IPS-18a (cell line): ENCODE measurements around the gene SMAD4.
"Not testable (repeated sequence)": the region's sequence is repeated elsewhere in the genome, so short reads cannot be mapped to it uniquely, and the experiment has no call there.

Experiments
- H3K27ac ChIP-seq: one replicate; pipeline ENCODE4 v1.5.1; 2013; ENCODE audit warnings: low read length
- H3K27me3 ChIP-seq: one replicate; pipeline ENCODE4 v1.6.1; 2013; ENCODE audit warnings: mild to moderate bottlenecking, low read length; ENCODE audit not compliant: control insufficient read depth, insufficient read depth
- H3K36me3 ChIP-seq: one replicate; pipeline ENCODE4 v1.6.1; 2013; ENCODE audit warnings: low read depth, low read length; ENCODE audit not compliant: control insufficient read depth
- H3K4me1 ChIP-seq: one replicate; pipeline ENCODE4 v1.6.1; 2013; ENCODE audit warnings: low read depth, low read length; ENCODE audit not compliant: control insufficient read depth
- H3K4me3 ChIP-seq: one replicate; pipeline ENCODE4 v1.5.1; 2013; ENCODE audit warnings: low read length
- H3K9ac ChIP-seq: one replicate; pipeline ENCODE4 v1.6.1; 2013; ENCODE audit warnings: mild to moderate bottlenecking, low read length, moderate library complexity
- H3K9me3 ChIP-seq: one replicate; pipeline ENCODE4 v1.6.1; 2013; ENCODE audit warnings: low read depth, low read length; ENCODE audit not compliant: control insufficient read depth

The SMAD4 gene

GRCh38 chr18:51029694-51030536 is at the start of gene SMAD4:
Gene SMAD4 (plus strand): TSS chr18:51030213. CDS start chr18:51047047, 16,834 bp downstream.
- peak within 1 kb of the TSS; percentile 55 for H3K27ac ChIP-seq

GRCh38 chr18:50981381-50981780 is 48.6 kb upstream of the SMAD4 start:
- Histone ChIP-seq H3K36me3 (no peaks in the 10 kb centered on the region), H3K9me3 (peaks cover 5% of the 10 kb centered on the region), H3K27ac (no peak overlapping the region), H3K9ac (no peak overlapping the region), H3K27me3 (no peaks in the 10 kb centered on the region), H3K4me1 (no peaks in the 10 kb centered on the region), H3K4me3 (no peak overlapping the region)

More at GRCh38 chr18:51029694-51030536, at the start of gene SMAD4:
- Histone ChIP-seq H3K4me3 (peak within 1 kb of the TSS; percentile 97), H3K9me3 (no peaks in the 10 kb centered on the region), H3K4me1 (peaks cover 46% of the 10 kb centered on the region), H3K9ac (peak within 1 kb of the TSS; percentile 78), H3K36me3 (peaks cover 5% of the 10 kb centered on the region), H3K27me3 (no peaks in the 10 kb centered on the region)

- H3K27me3 ChIP-seq = no peaks in the 10 kb centered on the region
- H3K9me3 ChIP-seq = peaks cover under 1% of the 10 kb centered on the region
- H3K9ac ChIP-seq = no peak overlapping the region
- H3K4me1 ChIP-seq = no peaks in the 10 kb centered on the region
- no peaks in the 10 kb centered on the region for H3K36me3 ChIP-seq
- H3K4me3 ChIP-seq = no peak overlapping the region
- no peak overlapping the region for H3K27ac ChIP-seq
Observed at GRCh38 chr18:50982086-50982801, 47.8 kb upstream of the SMAD4 start.

- no peak overlapping the region for H3K27ac ChIP-seq
- no peaks in the 10 kb centered on the region for H3K36me3 ChIP-seq
Observed at GRCh38 chr18:50982802-50983179, 47.2 kb upstream of the SMAD4 start.

GRCh38 chr18:50986360-50987087 is 43.5 kb upstream of the SMAD4 start:
- no peaks in the 10 kb centered on the region for H3K36me3 ChIP-seq
- no peaks in the 10 kb centered on the region for H3K9me3 ChIP-seq

More at GRCh38 chr18:50982802-50983179, 47.2 kb upstream of the SMAD4 start:
- Histone ChIP-seq H3K27me3 (no peaks in the 10 kb centered on the region), H3K4me1 (no peaks in the 10 kb centered on the region), H3K9me3 (no peaks in the 10 kb centered on the region), H3K4me3 (no peak overlapping the region), H3K9ac (no peak overlapping the region)

GRCh38 chr18:50987261-50987660 is 42.8 kb upstream of the SMAD4 start:
- H3K27me3 ChIP-seq = no peaks in the 10 kb centered on the region
- H3K4me3 ChIP-seq = no peak overlapping the region
- H3K27ac ChIP-seq = no peak overlapping the region
- H3K9ac ChIP-seq = no peak overlapping the region
- H3K9me3 ChIP-seq = no peaks in the 10 kb centered on the region
- peaks cover 9% of the 10 kb centered on the region for H3K4me1 ChIP-seq
- no peaks in the 10 kb centered on the region for H3K36me3 ChIP-seq

More at GRCh38 chr18:50986360-50987087, 43.5 kb upstream of the SMAD4 start:
- H3K27ac ChIP-seq = no peak overlapping the region
- peaks cover 1% of the 10 kb centered on the region for H3K4me1 ChIP-seq
- H3K4me3 ChIP-seq = no peak overlapping the region
- no peak overlapping the region for H3K9ac ChIP-seq
- H3K27me3 ChIP-seq = no peaks in the 10 kb centered on the region

GRCh38 chr18:50989711-50990110 is 40.3 kb upstream of the SMAD4 start:
- peaks cover 11% of the 10 kb centered on the region for H3K4me1 ChIP-seq
- no peak overlapping the region for H3K27ac ChIP-seq
- no peaks in the 10 kb centered on the region for H3K9me3 ChIP-seq
- H3K4me3 ChIP-seq = no peak overlapping the region
- no peaks in the 10 kb centered on the region for H3K27me3 ChIP-seq
- no peak overlapping the region for H3K9ac ChIP-seq
- no peaks in the 10 kb centered on the region for H3K36me3 ChIP-seq

- peak overlapping the region; percentile 39 for H3K9ac ChIP-seq
- no peaks in the 10 kb centered on the region for H3K36me3 ChIP-seq
- no peak overlapping the region for H3K4me3 ChIP-seq
- no peaks in the 10 kb centered on the region for H3K9me3 ChIP-seq
- H3K4me1 ChIP-seq = peaks cover 11% of the 10 kb centered on the region
- no peaks in the 10 kb centered on the region for H3K27me3 ChIP-seq
- no peak overlapping the region for H3K27ac ChIP-seq
Observed at GRCh38 chr18:50992351-50992762, 37.7 kb upstream of the SMAD4 start.

- Histone ChIP-seq H3K27ac (no peak overlapping the region), H3K9me3 (no peaks in the 10 kb centered on the region), H3K4me1 (peaks cover 11% of the 10 kb centered on the region), H3K4me3 (no peak overlapping the region), H3K9ac (no peak overlapping the region), H3K36me3 (no peaks in the 10 kb centered on the region), H3K27me3 (no peaks in the 10 kb centered on the region)
Observed at GRCh38 chr18:50994031-50994430, 36.0 kb upstream of the SMAD4 start.

GRCh38 chr18:51003174-51003573 is 26.8 kb upstream of the SMAD4 start:
- not testable (repeated sequence) for H3K9ac ChIP-seq, H3K4me1 ChIP-seq, H3K27me3 ChIP-seq, H3K9me3 ChIP-seq, H3K4me3 ChIP-seq, H3K27ac ChIP-seq, H3K36me3 ChIP-seq

- Histone ChIP-seq H3K9me3 (no peaks in the 10 kb centered on the region), H3K27me3 (no peaks in the 10 kb centered on the region), H3K36me3 (no peaks in the 10 kb centered on the region), H3K27ac (no peak overlapping the region), H3K9ac (no peak overlapping the region), H3K4me1 (no peaks in the 10 kb centered on the region), H3K4me3 (no peak overlapping the region)
Observed at GRCh38 chr18:51006061-51006818, 23.8 kb upstream of the SMAD4 start.
